GM12892 (cell line): ENCODE results near the gene SYNPO.

ENCODE experiments used
- POLR2A ChIP-seq: IDR thresholded peaks from 2 replicates; pipeline ENCODE4 v1.6.1; 2011; ENCODE audit warnings: low read depth, low read length, control low read depth
- POLR2AphosphoS5 ChIP-seq: IDR thresholded peaks from 2 replicates; pipeline ENCODE4 v1.6.1; 2011; ENCODE audit warnings: low read depth, low read length, control low read depth

- TF ChIP-seq POLR2A (no peak), POLR2AphosphoS5 (no peak)
Measured at GRCh38 chr5:150658121-150658520, 17.7 kb downstream of the SYNPO start.
